ENCODE measurements around the gene WSCD1. TPM values are rescaled to one million over a fixed set of nuclear protein-coding genes. Genes with fewer than 3 reads are reported as not detected.
A peak's percentile ranks its signal among the peaks of the same experiment; 100 is the strongest.

WSCD1 gene
- total RNA-seq (2014; rRNA removed; shearing (Covaris generic)), result 9.2 and 9.8 TPM in 2 replicates

- peak; percentile 56 for DNase-seq (ENCODE audit: low read depth)
Observed at GRCh38 chr17:6069539-6070429, at the start of gene WSCD1. WSCD1 (plus strand) TSS chr17:6070379; CDS start chr17:6080659, 10,280 bp downstream.

- no peak for DNase-seq (ENCODE audit: low read depth)
Observed at GRCh38 chr17:6021011-6021400, 49.2 kb upstream of the WSCD1 start.

GRCh38 chr17:6021627-6022026 lies 48.6 kb upstream of the WSCD1 start:
- DNase-seq (ENCODE audit: low read depth), result no peak

GRCh38 chr17:6023036-6023831 lies 46.9 kb upstream of the WSCD1 start:
- no peak for DNase-seq (ENCODE audit: low read depth)

GRCh38 chr17:6024576-6024975 lies 45.6 kb upstream of the WSCD1 start:
- DNase-seq (ENCODE audit: low read depth), result no peak

- no peak for DNase-seq (ENCODE audit: low read depth)
Observed at GRCh38 chr17:6027342-6028024, 42.7 kb upstream of the WSCD1 start.

- no peak for DNase-seq (ENCODE audit: low read depth)
Observed at GRCh38 chr17:6028294-6028693, 41.9 kb upstream of the WSCD1 start.

GRCh38 chr17:6035801-6036394 lies 34.3 kb upstream of the WSCD1 start:
- no peak for DNase-seq (ENCODE audit: low read depth)

- DNase-seq (ENCODE audit: low read depth), result no peak
Observed at GRCh38 chr17:6040504-6040903, 29.7 kb upstream of the WSCD1 start.

- DNase-seq (ENCODE audit: low read depth), result no peak
Observed at GRCh38 chr17:6041246-6041645, 28.9 kb upstream of the WSCD1 start.

GRCh38 chr17:6043405-6043804 lies 26.8 kb upstream of the WSCD1 start:
- DNase-seq (ENCODE audit: low read depth), result no peak

- DNase-seq (ENCODE audit: low read depth), result no peak
Observed at GRCh38 chr17:6044261-6044660, 25.9 kb upstream of the WSCD1 start.

- DNase-seq (ENCODE audit: low read depth), result no peak
Observed at GRCh38 chr17:6045621-6046357, 24.4 kb upstream of the WSCD1 start.

- no peak for DNase-seq (ENCODE audit: low read depth)
Observed at GRCh38 chr17:6046431-6046830, 23.7 kb upstream of the WSCD1 start.

- DNase-seq (ENCODE audit: low read depth), result no peak
Observed at GRCh38 chr17:6046931-6047330, 23.2 kb upstream of the WSCD1 start.

- peak; percentile 25 for DNase-seq (ENCODE audit: low read depth)
Observed at GRCh38 chr17:6047966-6048365, 22.2 kb upstream of the WSCD1 start.

GRCh38 chr17:6048486-6048885 lies 21.7 kb upstream of the WSCD1 start:
- no peak for DNase-seq (ENCODE audit: low read depth)

- DNase-seq (ENCODE audit: low read depth), result no peak
Observed at GRCh38 chr17:6052926-6053325, 17.3 kb upstream of the WSCD1 start.

GRCh38 chr17:6054372-6054771 lies 15.8 kb upstream of the WSCD1 start:
- no peak for DNase-seq (ENCODE audit: low read depth)

GRCh38 chr17:6056104-6056503 lies 14.1 kb upstream of the WSCD1 start:
- DNase-seq (ENCODE audit: low read depth), result no peak

GRCh38 chr17:6057562-6057961 lies 12.6 kb upstream of the WSCD1 start:
- no peak for DNase-seq (ENCODE audit: low read depth)

All from Daoy (cell line).